Measurements from ENCODE around the gene MRPS6. TPM values are rescaled to one million over a fixed set of nuclear protein-coding genes. Genes with fewer than 3 reads are reported as not detected.

MRPS6 gene
- total and polyA plus RNA-seq, 4 donors: 12.1 to 83.0 (median 17.0) TPM

GRCh38 chr21:34086887-34087306 is 13.5 kb downstream of the MRPS6 start:
- TF ChIP-seq HNF4G (IDR thresholded peaks at IDR 0.05) (no peak), FOXA2 (IDR thresholded peaks at IDR 0.05) (no peak), FOXA1 (IDR thresholded peaks at IDR 0.05) (no peak), YY1 (IDR thresholded peaks at IDR 0.05) (no peak), GABPA (IDR thresholded peaks at IDR 0.05 in 1 of 2, conservative IDR thresholded peaks at IDR 0.05 in 1 of 2) (no peak), REST (IDR thresholded peaks at IDR 0.05) (no peak), NR2F2 (IDR thresholded peaks at IDR 0.05) (no peak), MAX (IDR thresholded peaks at IDR 0.05) (no peak), SP1 (IDR thresholded peaks at IDR 0.05) (no peak), ZBTB33 (IDR thresholded peaks at IDR 0.05) (no peak), JUND (IDR thresholded peaks at IDR 0.05) (no peak), TAF1 (conservative IDR thresholded peaks at IDR 0.05) (no peak), CTCF (IDR thresholded peaks at IDR 0.05; ENCODE audit: low read depth, low read length, missing input control) (no peak), RAD21 (IDR thresholded peaks at IDR 0.05) (no peak), HNF4A (conservative IDR thresholded peaks at IDR 0.05) (no peak), ATF3 (IDR thresholded peaks at IDR 0.05) (no peak), RXRA (IDR thresholded peaks at IDR 0.05) (no peak), EGR1 (IDR thresholded peaks at IDR 0.05; ENCODE audit: low read depth in 2 of 2) (no peak)
- 81% methylated on average over 5 of the region's 5 CpGs for WGBS
- Histone ChIP-seq H3K9ac (ENCODE audit: low read depth in 1 of 2, low read length in 2 of 2) (no peak overlapping the region), H3K27ac (ENCODE audit: low read depth in 1 of 2, low read length in 2 of 2) (no peak overlapping the region), H3K4me3 (ENCODE audit: low read depth in 1 of 3, low read length in 3 of 3) (no peak overlapping the region), H3K27me3 (ENCODE audit: control insufficient read depth in 4 of 4, insufficient read depth in 4 of 4, low read length in 3 of 4) (no peaks in the 10 kb centered on the region), H3K36me3 (ENCODE audit: control insufficient read depth in 4 of 4, insufficient read depth in 3 of 4, low read depth in 1 of 4, low read length in 3 of 4) (peaks cover 0 to 3% (median 0%) of the 10 kb centered on the region in 4 donors), H3K4me1 (ENCODE audit: control insufficient read depth in 4 of 4, insufficient read depth in 4 of 4, low read length in 3 of 4) (peaks cover 1 to 8% (median 6%) of the 10 kb centered on the region in 4 donors), H3K9me3 (ENCODE audit: control insufficient read depth in 4 of 4, low read length in 3 of 4) (no peaks in the 10 kb centered on the region)
- DNase-seq (ENCODE audit: low spot score): no peak

Data from liver (tissue), 9 donors.